IMR-90 (cell line): ENCODE data around the gene SCN8A. TPM values are rescaled to one million over a fixed set of nuclear protein-coding genes. Genes with fewer than 3 reads are reported as not detected.

Source experiments
- ATAC-seq: fragments of 200-7000 bp; cut with Tn5 transposase; 2 replicates; pipeline ENCODE4 v1.9.1; 2020; ENCODE audit warnings: low read depth, mild to moderate bottlenecking, moderate library complexity
- BruUV-seq: library from RNA; stranded (reverse); fragments of 400-500 nt; replicated peaks from 2 replicates; lab custom pipeline; 2021; lab: Mats Ljungman, UMichigan
- CTCF ChIA-PET: fragments of 300-600 bp; formaldehyde crosslinking; extraction: SDS; loops from one replicate; lab custom pipeline; 2021; ENCODE audit warnings: antibody characterized with exemption; lab: Yijun Ruan, JAX
- POLR2A ChIA-PET: fragments of 300-600 bp; sonication (Branson Sonifier 250); formaldehyde crosslinking; loops from one replicate; lab custom pipeline; 2022; ENCODE audit warnings: antibody characterized with exemption; ENCODE audit not compliant: unreplicated experiment; lab: Charles Lee
- DNase-seq: peaks from one replicate; pipeline ENCODE4 v3.0.0; 2013
- H2AFZ ChIP-seq: replicated peaks from 2 replicates; pipeline ENCODE3; 2013; ENCODE audit warnings: low read length, mild to moderate bottlenecking; ENCODE audit not compliant: poor library complexity
- H2AK5ac ChIP-seq: 2 replicates; pipeline ENCODE4 v1.6.1; 2013; ENCODE audit warnings: low read depth, low read length, inconsistent platforms
- H2AK9ac ChIP-seq: replicated peaks from 2 replicates; pipeline ENCODE3; 2013; ENCODE audit warnings: mild to moderate bottlenecking, low read depth, low read length, moderate library complexity; ENCODE audit not compliant: poor library complexity
- H2BK120ac ChIP-seq: 2 replicates; pipeline ENCODE4 v1.6.1; 2013; ENCODE audit warnings: low read depth, low read length, inconsistent platforms
- H2BK15ac ChIP-seq: 3 replicates; pipeline ENCODE4 v1.6.1; 2013; ENCODE audit warnings: low read depth, low read length, inconsistent platforms
- H2BK20ac ChIP-seq: 2 replicates; pipeline ENCODE4 v1.6.1; 2013; ENCODE audit warnings: low read depth, mild to moderate bottlenecking, inconsistent platforms, low read length, moderate library complexity
- H2BK5ac ChIP-seq: 2 replicates; pipeline ENCODE4 v1.6.1; 2013; ENCODE audit warnings: mild to moderate bottlenecking, low read depth, low read length, inconsistent platforms; ENCODE audit not compliant: poor library complexity, severe bottlenecking
- H3K14ac ChIP-seq: replicated peaks from 2 replicates; pipeline ENCODE4 v1.6.1; 2013; ENCODE audit warnings: low read depth, low read length, inconsistent platforms
- H3K18ac ChIP-seq: 2 replicates; pipeline ENCODE4 v1.6.1; 2013; ENCODE audit warnings: low read depth, low read length, control low read depth
- H3K23ac ChIP-seq: 2 replicates; pipeline ENCODE4 v1.6.1; 2013; ENCODE audit warnings: low read depth, low read length, inconsistent platforms
- H3K27ac ChIP-seq: 2 replicates; pipeline ENCODE4 v1.5.1; 2013; ENCODE audit warnings: mild to moderate bottlenecking, control low read depth, low read length; ENCODE audit not compliant: insufficient read depth
- H3K27me3 ChIP-seq: 2 replicates; pipeline ENCODE4 v1.6.1; 2013; ENCODE audit warnings: low read length; ENCODE audit not compliant: control insufficient read depth, insufficient read depth
- H3K36me3 ChIP-seq: 2 replicates; pipeline ENCODE4 v1.6.1; 2013; ENCODE audit warnings: low read length, mixed read lengths; ENCODE audit not compliant: control insufficient read depth, insufficient read depth
- H3K4ac ChIP-seq: 2 replicates; pipeline ENCODE4 v1.6.1; 2013; ENCODE audit warnings: low read depth, low read length, inconsistent platforms
- H3K4me1 ChIP-seq: 2 replicates; pipeline ENCODE4 v1.6.1; 2013; ENCODE audit warnings: low read length, mixed read lengths; ENCODE audit not compliant: control insufficient read depth, insufficient read depth
- H3K4me2 ChIP-seq: 2 replicates; pipeline ENCODE4 v1.6.1; 2013; ENCODE audit warnings: low read depth, mild to moderate bottlenecking, control low read depth, low read length, moderate library complexity
- H3K4me3 ChIP-seq: 2 replicates; pipeline ENCODE4 v1.5.1; 2013; ENCODE audit warnings: low read depth, mild to moderate bottlenecking, control low read depth, low read length, moderate library complexity; ENCODE audit not compliant: insufficient read depth
- H3K56ac ChIP-seq: 2 replicates; pipeline ENCODE4 v1.6.1; 2013; ENCODE audit warnings: low read length, inconsistent platforms; ENCODE audit not compliant: insufficient read depth; ENCODE audit errors: extremely low read depth
- H3K79me1 ChIP-seq, 2 experiments: 2 replicates each; pipeline ENCODE4 v1.6.1; 2013; ENCODE audit warnings: low read length in 2 of 2, inconsistent platforms in 1 of 2, low read depth in 1 of 2
- H3K9ac ChIP-seq: 2 replicates; pipeline ENCODE4 v1.6.1; 2013; ENCODE audit warnings: low read depth, low read length, control low read depth
- H3K9me1 ChIP-seq: 2 replicates; pipeline ENCODE4 v1.6.1; 2013; ENCODE audit warnings: low read length, inconsistent platforms; ENCODE audit not compliant: insufficient read depth
- H3K9me3 ChIP-seq: 2 replicates; pipeline ENCODE4 v1.6.1; 2013; ENCODE audit warnings: low read length; ENCODE audit not compliant: control insufficient read depth, insufficient read depth
- H4K20me1 ChIP-seq: 2 replicates; pipeline ENCODE4 v1.6.1; 2013; ENCODE audit warnings: low read length, inconsistent platforms; ENCODE audit not compliant: insufficient read depth
- H4K5ac ChIP-seq: 2 replicates; pipeline ENCODE4 v1.6.1; 2013; ENCODE audit warnings: mild to moderate bottlenecking, low read depth, low read length, control low read depth
- H4K8ac ChIP-seq, 2 experiments: 2 replicates each; pipeline ENCODE4 v1.6.1; 2013; ENCODE audit warnings: low read depth in 2 of 2, low read length in 2 of 2, control low read depth in 1 of 2, inconsistent platforms in 1 of 2
- H4K91ac ChIP-seq: 2 replicates; pipeline ENCODE4 v1.6.1; 2013; ENCODE audit warnings: low read depth, low read length, inconsistent platforms; ENCODE audit not compliant: insufficient read depth
- BHLHE40 ChIP-seq: fragments of 150-350 bp; IDR thresholded peaks from 2 replicates; pipeline ENCODE4 v1.6.1; 2016; ENCODE audit warnings: mild to moderate bottlenecking, low read depth, low read length
- CEBPB ChIP-seq: IDR thresholded peaks from 2 replicates; pipeline ENCODE4 v1.6.1; 2012; ENCODE audit warnings: low read depth, low read length, improper control_type of control experiment
- CHD1 ChIP-seq: IDR thresholded peaks from 2 replicates; pipeline ENCODE4 v1.6.1; 2012; ENCODE audit warnings: low read depth, low read length, improper control_type of control experiment
- MAFK ChIP-seq: IDR thresholded peaks from 2 replicates; pipeline ENCODE4 v1.6.1; 2012; ENCODE audit warnings: low read depth, low read length, improper control_type of control experiment
- MAZ ChIP-seq: IDR thresholded peaks from 2 replicates; pipeline ENCODE4 v1.6.1; 2012; ENCODE audit warnings: low read depth, mild to moderate bottlenecking, low read length, improper control_type of control experiment, moderate library complexity, borderline replicate concordance
- MXI1 ChIP-seq: IDR thresholded peaks from 2 replicates; pipeline ENCODE4 v1.6.1; 2012; ENCODE audit warnings: low read depth, mild to moderate bottlenecking, low read length, moderate library complexity, borderline replicate concordance
- NFE2L2 ChIP-seq: fragments of 150-350 bp; IDR thresholded peaks from 2 replicates; pipeline ENCODE4 v1.6.1; 2016; ENCODE audit warnings: low read depth, mild to moderate bottlenecking, low read length
- POLR2A ChIP-seq: IDR thresholded peaks from 2 replicates; pipeline ENCODE4 v1.6.1; 2012; ENCODE audit warnings: mild to moderate bottlenecking, low read depth, low read length
- RAD21 ChIP-seq: IDR thresholded peaks from 2 replicates; pipeline ENCODE4 v1.6.1; 2012; ENCODE audit warnings: low read length, improper control_type of control experiment
- RCOR1 ChIP-seq: IDR thresholded peaks from 2 replicates; pipeline ENCODE4 v1.6.1; 2012; ENCODE audit warnings: mild to moderate bottlenecking, low read length, improper control_type of control experiment; ENCODE audit not compliant: insufficient replicate concordance
- SMC3 ChIP-seq: fragments of 150-350 bp; IDR thresholded peaks from 2 replicates; pipeline ENCODE4 v1.6.1; 2016; ENCODE audit warnings: low read depth, mild to moderate bottlenecking, antibody characterized with exemption, low read length, moderate library complexity
- USF2 ChIP-seq: fragments of 150-350 bp; IDR thresholded peaks from 2 replicates; pipeline ENCODE4 v1.6.1; 2017; ENCODE audit warnings: mild to moderate bottlenecking, antibody characterized with exemption, low read length, low read depth
- WGBS, 2 experiments: methylation state at CpG; one replicate each; pipeline versions ENCODE4 v1.1.5 to v1.1.7; 2013; ENCODE audit warnings: missing lambda C conversion rate in 2 of 2; ENCODE audit not compliant: insufficient read length in 1 of 2; ENCODE audit errors: extremely low coverage in 2 of 2; 5-methylcytosine and 5-hydroxymethylcytosine counted together
- dilution Hi-C: fragments of 300-500 bp; cut with HindIII; formaldehyde crosslinking; loops from one replicate; pipeline ENCODE4 v1.14.3; 2018; ENCODE audit warnings: low sequenced_read_pairs; ENCODE audit not compliant: unreplicated experiment
- in situ Hi-C: fragments of 300-500 bp; cut with MboI; formaldehyde crosslinking; loops from 3 replicates; pipeline ENCODE4 v1.14.3; 2019; ENCODE audit warnings: low sequenced_read_pairs, inconsistent platforms, mixed read lengths
- intact Hi-C: fragments of 100-400 bp; cut with micrococcal nuclease; formaldehyde crosslinking; loops from 2 replicates; pipeline ENCODE4 v1.10.0; 2022
- polyA plus RNA-seq, 3 experiments: library from polyadenylated mRNA; depleted of rRNA; stranded (reverse); fragments of >200 nt; gene quantifications; 2 replicates each; pipeline ENCODE4 v1.2.3, GENCODE V29; 2012; ENCODE audit warnings: low replicate concordance in 1 of 3
- total RNA-seq: library from RNA; depleted of rRNA; stranded (reverse); fragments of >200 nt; gene quantifications from 2 replicates; pipeline ENCODE4 v1.2.3, GENCODE V29; 2012
- TF ChIP-seq, protein P1 (sequence below): conservative IDR thresholded peaks from 2 replicates; pipeline ENCODE4 v1.5.1; 2012; ENCODE audit warnings: mild to moderate bottlenecking, low read depth, low read length, improper control_type of control experiment

Gene SCN8A
- total and polyA plus RNA-seq, 2 of the 4 experiments (the other 2 are of a cell fraction) = 6.9 to 19.7 TPM

GRCh38 chr12:51751661-51752060 lies 160.6 kb downstream of the SCN8A start:
- no peak overlapping the region for H2BK120ac ChIP-seq
- H3K4me2 ChIP-seq = no peak overlapping the region
- H3K27me3 ChIP-seq = no peaks in the 10 kb centered on the region
- no peak overlapping the region for H2BK5ac ChIP-seq
- H4K91ac ChIP-seq = no peak overlapping the region
- no peak overlapping the region for H2AK5ac ChIP-seq
- no peaks in the 10 kb centered on the region for H3K9me3 ChIP-seq
- no peak overlapping the region for H3K27ac ChIP-seq
- H3K56ac ChIP-seq = no peak overlapping the region
- no peak overlapping the region for H3K23ac ChIP-seq
- no peak overlapping the region for H3K14ac ChIP-seq
- no peak overlapping the region for H4K8ac ChIP-seq
- H3K9me1 ChIP-seq = no peaks in the 10 kb centered on the region
- H3K4me1 ChIP-seq = no peaks in the 10 kb centered on the region
- no peak overlapping the region for H2BK20ac ChIP-seq
- intact Hi-C loops = no loop called here
- H4K20me1 ChIP-seq = no peaks in the 10 kb centered on the region
- in situ Hi-C loops = no loop called here
- H3K36me3 ChIP-seq = 0 out of 2 replicates have a peak, but pooled peaks cover 3% of the 10 kb centered on the region
- CTCF ChIA-PET = no interaction called here
- no CpG with 5 or more reads among the region's 2 CpGs for WGBS, 2 experiments
- H3K4ac ChIP-seq = no peak overlapping the region
- no TSS peak for BruUV-seq
- POLR2A ChIA-PET = no interaction called here
- TF ChIP-seq BHLHE40 (no peak), POLR2A (no peak), RAD21 (no peak), SMC3 (no peak), CHD1 (no peak), USF2 (no peak), CEBPB (no peak), MAFK (no peak), MAZ (no peak), MXI1 (no peak), NFE2L2 (no peak), RCOR1 (no peak)
- TF ChIP-seq, protein P1, sequence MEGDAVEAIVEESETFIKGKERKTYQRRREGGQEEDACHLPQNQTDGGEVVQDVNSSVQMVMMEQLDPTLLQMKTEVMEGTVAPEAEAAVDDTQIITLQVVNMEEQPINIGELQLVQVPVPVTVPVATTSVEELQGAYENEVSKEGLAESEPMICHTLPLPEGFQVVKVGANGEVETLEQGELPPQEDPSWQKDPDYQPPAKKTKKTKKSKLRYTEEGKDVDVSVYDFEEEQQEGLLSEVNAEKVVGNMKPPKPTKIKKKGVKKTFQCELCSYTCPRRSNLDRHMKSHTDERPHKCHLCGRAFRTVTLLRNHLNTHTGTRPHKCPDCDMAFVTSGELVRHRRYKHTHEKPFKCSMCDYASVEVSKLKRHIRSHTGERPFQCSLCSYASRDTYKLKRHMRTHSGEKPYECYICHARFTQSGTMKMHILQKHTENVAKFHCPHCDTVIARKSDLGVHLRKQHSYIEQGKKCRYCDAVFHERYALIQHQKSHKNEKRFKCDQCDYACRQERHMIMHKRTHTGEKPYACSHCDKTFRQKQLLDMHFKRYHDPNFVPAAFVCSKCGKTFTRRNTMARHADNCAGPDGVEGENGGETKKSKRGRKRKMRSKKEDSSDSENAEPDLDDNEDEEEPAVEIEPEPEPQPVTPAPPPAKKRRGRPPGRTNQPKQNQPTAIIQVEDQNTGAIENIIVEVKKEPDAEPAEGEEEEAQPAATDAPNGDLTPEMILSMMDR = no peak
- no peak overlapping the region for H3K18ac ChIP-seq
- H2AFZ ChIP-seq = no peak overlapping the region
- H3K9ac ChIP-seq = no peak overlapping the region
- dilution Hi-C loops = no loop called here
- H2BK15ac ChIP-seq = no peak overlapping the region
- ATAC-seq (no peak), DNase-seq (peak; percentile 11)
- H4K5ac ChIP-seq = no peak overlapping the region
- no peak overlapping the region for H2AK9ac ChIP-seq
- H3K79me1 ChIP-seq = no peaks in the 10 kb centered on the region; a peak in 1 of 4 replicates
- no peak overlapping the region for H3K4me3 ChIP-seq
